OCI-LY1 (cell line): ENCODE data around the gene TRABD2B.

Experiments
- H2AFZ ChIP-seq: fragments of 200-600 bp; sonication (generic), shearing (Covaris generic); 2 replicates; pipeline ENCODE4 v1.6.0; 2014; ENCODE audit warnings: antibody characterized with exemption, mild to moderate bottlenecking, low read length
- H3F3A ChIP-seq: fragments of 200-600 bp; sonication (generic), shearing (Covaris generic); 2 replicates; pipeline ENCODE4 v1.6.0; 2014; ENCODE audit warnings: mild to moderate bottlenecking, antibody characterized with exemption, low read length, moderate library complexity; ENCODE audit not compliant: insufficient read depth
- H3K27ac ChIP-seq: fragments of 200-600 bp; sonication (generic); 2 replicates; pipeline ENCODE4 v1.5.1; 2014; ENCODE audit warnings: low read length, mixed run types, mild to moderate bottlenecking, low read depth; ENCODE audit not compliant: poor library complexity, severe bottlenecking
- H3K27me3 ChIP-seq: fragments of 200-600 bp; sonication (generic); 2 replicates; pipeline ENCODE4 v1.6.0; 2014; ENCODE audit warnings: antibody characterized with exemption, mild to moderate bottlenecking, low read length, moderate library complexity; ENCODE audit not compliant: insufficient read depth
- H3K36me3 ChIP-seq: fragments of 200-600 bp; sonication (generic); 2 replicates; pipeline ENCODE4 v1.6.1; 2014; ENCODE audit warnings: mild to moderate bottlenecking, antibody characterized with exemption, low read length, moderate library complexity, mixed read lengths; ENCODE audit not compliant: insufficient read depth
- H3K4me1 ChIP-seq: fragments of 200-600 bp; sonication (generic); 2 replicates; pipeline ENCODE4 v1.5.1; 2014; ENCODE audit warnings: mild to moderate bottlenecking, low read length, moderate library complexity; ENCODE audit not compliant: insufficient read depth, severe bottlenecking
- H3K4me2 ChIP-seq: fragments of 200-600 bp; sonication (generic), shearing (Covaris generic); 2 replicates; pipeline ENCODE4 v1.6.1; 2014; ENCODE audit warnings: low read length
- H3K4me3 ChIP-seq: fragments of 200-600 bp; sonication (generic); 2 replicates; pipeline ENCODE4 v1.5.1; 2014; ENCODE audit warnings: low read length, low read depth, mild to moderate bottlenecking, mixed read lengths; ENCODE audit not compliant: poor library complexity, severe bottlenecking
- H3K79me2 ChIP-seq: fragments of 200-600 bp; shearing (Covaris generic); 2 replicates; pipeline ENCODE4 v1.6.1; 2016; ENCODE audit warnings: mixed run types, low read length, mixed read lengths; ENCODE audit not compliant: insufficient read depth
- H3K9ac ChIP-seq: fragments of 200-600 bp; sonication (generic), shearing (Covaris generic); 2 replicates; pipeline ENCODE4 v1.6.1; 2014; ENCODE audit warnings: mild to moderate bottlenecking, low read length, mixed read lengths
- H3K9me2 ChIP-seq: fragments of 200-600 bp; sonication (generic), shearing (Covaris generic); 2 replicates; pipeline ENCODE4 v1.6.1; 2014; ENCODE audit warnings: low read depth, mild to moderate bottlenecking, low read length, mixed read lengths
- H3K9me3 ChIP-seq: fragments of 200-600 bp; shearing (Covaris generic); 2 replicates; pipeline ENCODE4 v1.6.1; 2014; ENCODE audit warnings: low read length, mixed read lengths
- H4K20me1 ChIP-seq: fragments of 200-600 bp; sonication (generic), shearing (Covaris generic); 2 replicates; pipeline ENCODE4 v1.6.0; 2016; ENCODE audit warnings: mild to moderate bottlenecking, low read length; ENCODE audit not compliant: insufficient read depth
- EZH2 ChIP-seq: fragments of 200-600 bp; sonication (generic), shearing (Covaris generic); IDR thresholded peaks from 2 replicates; pipeline ENCODE4 v1.8.0; 2017; ENCODE audit warnings: borderline replicate concordance, mixed run types, mild to moderate bottlenecking, antibody characterized with exemption, low read length, moderate library complexity, mixed read lengths
- TF ChIP-seq, protein P1 (sequence below): fragments of 200-600 bp; sonication (generic), shearing (Covaris generic); IDR thresholded peaks from 2 replicates; pipeline ENCODE4 v1.5.1; 2017; ENCODE audit warnings: mild to moderate bottlenecking, antibody characterized with exemption, low read length, moderate library complexity, mixed read lengths

The TRABD2B gene

DNA sequence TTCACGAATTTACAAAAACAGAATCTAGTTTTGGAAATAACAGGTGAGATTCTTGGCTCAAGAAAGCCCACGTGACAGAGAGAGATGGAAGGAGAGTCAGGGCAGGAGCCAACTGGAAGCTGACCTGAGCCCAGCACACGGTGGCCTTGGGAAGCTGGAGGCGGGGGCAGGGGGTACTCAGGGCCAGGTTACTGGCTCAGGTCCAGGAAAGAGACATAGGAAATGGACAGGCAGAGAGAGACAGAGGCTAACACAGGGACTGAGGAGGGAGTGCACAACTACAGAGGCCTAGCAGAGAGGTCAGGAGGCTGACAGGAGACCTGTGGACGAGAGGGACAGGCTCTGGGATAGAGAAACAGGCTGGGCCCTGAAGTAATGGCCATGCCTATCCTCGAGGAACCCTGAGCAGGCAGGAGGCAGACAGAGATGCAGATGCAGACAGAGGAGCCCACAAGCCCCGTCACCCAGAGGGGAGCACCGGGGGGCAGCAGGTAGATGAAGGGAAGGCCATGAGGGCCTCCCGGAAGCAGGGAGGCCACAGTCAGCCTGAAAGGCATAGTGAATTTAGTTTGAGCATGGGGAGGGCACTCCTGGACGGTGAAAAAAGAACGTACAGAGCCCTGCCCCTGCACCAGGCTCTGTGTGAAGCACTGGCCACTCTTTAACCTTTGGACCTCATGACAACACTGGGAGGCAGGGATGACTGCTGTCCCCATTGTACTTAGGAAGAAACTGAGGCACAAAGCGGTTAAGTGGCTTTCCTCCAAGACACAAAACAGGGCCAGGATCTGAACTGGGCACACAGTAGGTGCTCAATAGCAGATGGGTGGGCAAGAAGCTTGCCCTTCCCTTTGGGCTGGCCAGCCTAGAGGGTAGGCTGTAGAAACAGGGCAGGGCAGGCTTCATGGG lies 230.1 kb downstream of the TRABD2B start:
- Histone ChIP-seq H3K36me3 (no peaks in the 10 kb centered on the region), H3K4me1 (no peaks in the 10 kb centered on the region), H4K20me1 (no peaks in the 10 kb centered on the region), H3K4me3 (no peak overlapping the region), H3K4me2 (no peak overlapping the region), H3F3A (no peaks in the 10 kb centered on the region), H3K9me3 (no peaks in the 10 kb centered on the region), H3K27me3 (no peaks in the 10 kb centered on the region; the same call in none of the 2 replicates), H3K9ac (no peak overlapping the region), H2AFZ (no peak overlapping the region), H3K9me2 (no peaks in the 10 kb centered on the region), H3K27ac (no peak overlapping the region), H3K79me2 (no peaks in the 10 kb centered on the region)
- no peak for TF ChIP-seq EZH2
- TF ChIP-seq, protein P1, sequence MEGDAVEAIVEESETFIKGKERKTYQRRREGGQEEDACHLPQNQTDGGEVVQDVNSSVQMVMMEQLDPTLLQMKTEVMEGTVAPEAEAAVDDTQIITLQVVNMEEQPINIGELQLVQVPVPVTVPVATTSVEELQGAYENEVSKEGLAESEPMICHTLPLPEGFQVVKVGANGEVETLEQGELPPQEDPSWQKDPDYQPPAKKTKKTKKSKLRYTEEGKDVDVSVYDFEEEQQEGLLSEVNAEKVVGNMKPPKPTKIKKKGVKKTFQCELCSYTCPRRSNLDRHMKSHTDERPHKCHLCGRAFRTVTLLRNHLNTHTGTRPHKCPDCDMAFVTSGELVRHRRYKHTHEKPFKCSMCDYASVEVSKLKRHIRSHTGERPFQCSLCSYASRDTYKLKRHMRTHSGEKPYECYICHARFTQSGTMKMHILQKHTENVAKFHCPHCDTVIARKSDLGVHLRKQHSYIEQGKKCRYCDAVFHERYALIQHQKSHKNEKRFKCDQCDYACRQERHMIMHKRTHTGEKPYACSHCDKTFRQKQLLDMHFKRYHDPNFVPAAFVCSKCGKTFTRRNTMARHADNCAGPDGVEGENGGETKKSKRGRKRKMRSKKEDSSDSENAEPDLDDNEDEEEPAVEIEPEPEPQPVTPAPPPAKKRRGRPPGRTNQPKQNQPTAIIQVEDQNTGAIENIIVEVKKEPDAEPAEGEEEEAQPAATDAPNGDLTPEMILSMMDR, result no peak

DNA sequence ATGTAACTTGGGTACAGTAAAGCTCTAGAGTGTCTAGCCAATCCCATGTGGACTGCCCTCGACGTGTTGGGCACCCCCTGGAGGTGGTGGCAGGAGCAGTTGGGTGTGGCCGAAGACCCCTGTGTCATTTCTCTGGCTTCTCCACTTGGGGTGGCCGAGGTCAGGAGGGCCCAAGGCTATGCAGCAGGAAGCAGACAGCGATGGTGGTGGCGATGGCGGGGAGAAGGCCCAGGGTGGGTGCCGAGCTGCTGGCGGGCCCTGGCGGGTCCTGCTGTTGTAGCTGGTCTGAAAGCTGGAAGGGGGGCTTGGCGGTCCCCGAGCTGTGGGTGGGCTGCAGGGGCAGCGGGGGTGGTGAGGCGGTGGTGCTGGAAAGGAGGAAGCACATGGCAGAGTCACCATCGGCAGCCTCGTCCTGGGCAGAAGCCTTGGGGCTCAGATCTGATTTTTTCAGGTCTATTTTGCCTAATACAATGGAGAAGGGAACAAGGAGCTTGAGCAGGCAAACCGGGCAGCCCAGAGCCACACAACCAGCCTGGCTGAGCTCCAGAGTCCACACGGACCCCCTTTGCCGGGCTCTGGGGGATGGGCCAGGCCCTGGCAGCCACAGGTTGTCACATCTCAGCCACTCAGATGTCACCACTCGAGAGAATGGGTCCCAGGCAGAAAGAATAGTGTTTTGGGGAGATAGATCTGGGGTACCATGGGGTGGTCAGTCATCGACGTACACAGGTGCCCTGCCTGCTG lies 231.3 kb downstream of the TRABD2B start:
- H3F3A ChIP-seq, result no peaks in the 10 kb centered on the region
- no peaks in the 10 kb centered on the region for H3K4me1 ChIP-seq
- no peak overlapping the region for H3K4me3 ChIP-seq
- no peak overlapping the region for H3K27ac ChIP-seq
- H3K36me3 ChIP-seq, result no peaks in the 10 kb centered on the region
- H3K9ac ChIP-seq, result no peak overlapping the region
- H2AFZ ChIP-seq, result no peak overlapping the region
- H3K9me3 ChIP-seq, result no peaks in the 10 kb centered on the region
- TF ChIP-seq, protein P1, result no peak
- TF ChIP-seq EZH2, result no peak
- no peaks in the 10 kb centered on the region; the same call in 1 of the 2 replicates for H3K27me3 ChIP-seq
- H3K9me2 ChIP-seq, result no peaks in the 10 kb centered on the region
- H3K4me2 ChIP-seq, result no peak overlapping the region
- H3K79me2 ChIP-seq, result no peaks in the 10 kb centered on the region
- no peaks in the 10 kb centered on the region for H4K20me1 ChIP-seq

DNA sequence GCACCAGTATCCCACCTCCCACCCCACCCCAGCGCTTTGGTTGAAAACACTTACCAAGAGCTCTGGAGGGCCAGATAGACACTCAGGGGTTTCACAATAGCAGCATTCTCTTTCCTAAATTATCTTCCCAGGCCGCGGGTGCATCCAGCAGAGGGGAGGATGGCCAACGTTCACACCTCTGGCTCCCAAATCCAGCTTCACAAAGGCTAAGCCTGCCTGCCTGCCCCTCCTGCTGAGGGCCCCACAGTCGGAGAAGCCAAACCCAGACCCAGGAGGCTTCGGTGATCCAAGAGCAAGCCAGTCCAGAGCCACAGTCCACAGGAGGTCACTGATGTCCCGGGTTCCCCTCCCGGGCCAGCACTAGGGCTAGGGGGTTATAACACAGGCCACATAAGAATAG lies 231.9 kb downstream of the TRABD2B start:
- Histone ChIP-seq H3K79me2 (no peaks in the 10 kb centered on the region), H3K9me3 (no peaks in the 10 kb centered on the region), H3F3A (no peaks in the 10 kb centered on the region), H3K9me2 (no peaks in the 10 kb centered on the region), H4K20me1 (no peaks in the 10 kb centered on the region), H3K4me2 (no peak overlapping the region), H2AFZ (no peak overlapping the region), H3K4me3 (no peak overlapping the region), H3K9ac (no peak overlapping the region), H3K27me3 (no peaks in the 10 kb centered on the region; the same call in 1 of the 2 replicates), H3K36me3 (no peaks in the 10 kb centered on the region), H3K27ac (no peak overlapping the region), H3K4me1 (no peaks in the 10 kb centered on the region)
- TF ChIP-seq EZH2, result no peak
- TF ChIP-seq, protein P1, result no peak
